ENCODE results near the gene SLC7A5.
"Not testable (repeated sequence)": the region's sequence is repeated elsewhere in the genome, so short reads cannot be mapped to it uniquely, and the experiment has no call there.

The SLC7A5 gene

GRCh38 chr16:87792205-87792565 is 77.1 kb downstream of the SLC7A5 start:
- H3K4me3 Mint-ChIP-seq: no peak overlapping the region
- H3K27me3 Mint-ChIP-seq: no peaks in the 10 kb centered on the region
- DNase-seq (no peak), ATAC-seq (no peak)
- no peak overlapping the region for H3K27ac Mint-ChIP-seq
- H3K4me1 Mint-ChIP-seq: no peaks in the 10 kb centered on the region
- no peaks in the 10 kb centered on the region for H3K9me3 Mint-ChIP-seq

- ATAC-seq (no peak), DNase-seq (no peak)
- H3K27ac Mint-ChIP-seq: no peak overlapping the region
- no peaks in the 10 kb centered on the region for H3K27me3 Mint-ChIP-seq
- H3K4me3 Mint-ChIP-seq: no peak overlapping the region
- H3K9me3 Mint-ChIP-seq: no peaks in the 10 kb centered on the region
- no peaks in the 10 kb centered on the region for H3K4me1 Mint-ChIP-seq
These were observed 77.8 kb downstream of the SLC7A5 start for GRCh38 chr16:87791295-87792204.

- H3K27me3 Mint-ChIP-seq: no peaks in the 10 kb centered on the region
- no peaks in the 10 kb centered on the region for H3K4me1 Mint-ChIP-seq
- no peak overlapping the region for H3K4me3 Mint-ChIP-seq
- H3K27ac Mint-ChIP-seq: peak overlapping the region in 1 of 2 donors; percentile 80
- no peaks in the 10 kb centered on the region for H3K9me3 Mint-ChIP-seq
- ATAC-seq (no peak), DNase-seq (no peak)
These were observed 78.8 kb downstream of the SLC7A5 start for GRCh38 chr16:87790292-87791100.

- Mint-ChIP-seq H3K4me1 (no peaks in the 10 kb centered on the region), H3K4me3 (no peak overlapping the region), H3K27me3 (no peaks in the 10 kb centered on the region), H3K9me3 (no peaks in the 10 kb centered on the region), H3K27ac (peak overlapping the region in 1 of 2 donors; percentile 11)
- ATAC-seq (no peak), DNase-seq (no peak)
These were observed 79.6 kb downstream of the SLC7A5 start for GRCh38 chr16:87789437-87790291.

- not testable (repeated sequence) for ATAC-seq, H3K4me3 Mint-ChIP-seq
These were observed 80.4 kb downstream of the SLC7A5 start for GRCh38 chr16:87788730-87789436.

GRCh38 chr16:87787451-87788091 is 81.7 kb downstream of the SLC7A5 start:
- not testable (repeated sequence) for H3K27me3 Mint-ChIP-seq, DNase-seq, H3K4me3 Mint-ChIP-seq, H3K4me1 Mint-ChIP-seq, ATAC-seq, H3K9me3 Mint-ChIP-seq, H3K27ac Mint-ChIP-seq

More at GRCh38 chr16:87788730-87789436, 80.4 kb downstream of the SLC7A5 start:
- H3K27ac Mint-ChIP-seq, DNase-seq, H3K9me3 Mint-ChIP-seq, H3K27me3 Mint-ChIP-seq, H3K4me1 Mint-ChIP-seq: not testable (repeated sequence)

- H3K4me1 Mint-ChIP-seq: peaks cover 25% of the 10 kb centered on the region
- H3K27ac Mint-ChIP-seq: no peak overlapping the region
- no peaks in the 10 kb centered on the region for H3K9me3 Mint-ChIP-seq
- H3K4me3 Mint-ChIP-seq: no peak overlapping the region
- ATAC-seq (no peak), DNase-seq (no peak)
- no peaks in the 10 kb centered on the region for H3K27me3 Mint-ChIP-seq
These were observed 84.5 kb downstream of the SLC7A5 start for GRCh38 chr16:87784812-87785211.

- ATAC-seq (no peak), DNase-seq (no peak)
- Mint-ChIP-seq H3K27ac (no peak overlapping the region), H3K4me1 (peaks cover 53% of the 10 kb centered on the region), H3K27me3 (no peaks in the 10 kb centered on the region), H3K9me3 (no peaks in the 10 kb centered on the region), H3K4me3 (no peak overlapping the region)
These were observed 87.3 kb downstream of the SLC7A5 start for GRCh38 chr16:87782033-87782432.

- peak; percentile 18 to 72 for DNase-seq
- Mint-ChIP-seq H3K27ac (peak overlapping the region; percentile 100), H3K27me3 (no peaks in the 10 kb centered on the region), H3K4me3 (peak overlapping the region; percentile 88 to 96), H3K4me1 (peaks cover 64% of the 10 kb centered on the region), H3K9me3 (no peaks in the 10 kb centered on the region)
- ATAC-seq: peak; percentile 26
These were observed 88.8 kb downstream of the SLC7A5 start for GRCh38 chr16:87780385-87780989.
